T-cell (primary cell): Measurements from ENCODE around the gene DSC2. TPM values are rescaled to one million over a fixed set of nuclear protein-coding genes. Genes with fewer than 3 reads are reported as not detected.

Experiments
- total RNA-seq, 35 experiments: library from RNA in 6 of 35; stranded (reverse) in 6 of 35; fragments of 120-200 nt in 1 of 35; gene quantifications; one replicate each; pipeline versions ENCODE4 v1.2.1 to v1.2.4 and lab custom pipeline; 2013 to 2026

Gene DSC2
- total RNA-seq, 5 donors from 2014 or later (not counting 1 experiment from before 2014, with no cell fraction given), result 0.09 to 0.16 (median 0.13) TPM; not detected in 2

Other genes starting within 250 kb of the DSC2 start
- gene DSC3, start 59.7 kb downstream of the DSC2 start, total RNA-seq, result under 1 TPM in 1 of 5 donors, not detected in 4; 0.18 TPM
- 1 to 10 TPM; 1.5 to 5.9 (median 2.2) TPM for gene DSC1, start 60.4 kb upstream of the DSC2 start, total RNA-seq
- gene DSG1, start 215.7 kb upstream of the DSC2 start, total RNA-seq, result not detected